Fibroblast of skin of back (primary cell): ENCODE results near the gene MRPL40.

Source experiments
- DNase-seq: peaks from one replicate; pipeline ENCODE4 v3.0.0-alpha.2; 2013

Gene MRPL40

GRCh38 chr22:19463491-19464469 is 31.4 kb downstream of the MRPL40 start:
- DNase-seq = peak; percentile 11

- no peak for DNase-seq
Observed at GRCh38 chr22:19464546-19464945, 32.2 kb downstream of the MRPL40 start.

GRCh38 chr22:19464975-19465374 is 32.6 kb downstream of the MRPL40 start:
- DNase-seq = no peak

- no peak for DNase-seq
Observed at GRCh38 chr22:19466126-19466716, 33.9 kb downstream of the MRPL40 start.

- no peak for DNase-seq
Observed at GRCh38 chr22:19466848-19467752, 34.8 kb downstream of the MRPL40 start.

- no peak for DNase-seq
Observed at GRCh38 chr22:19467912-19468311, 35.6 kb downstream of the MRPL40 start.

- DNase-seq = no peak
Observed at GRCh38 chr22:19469421-19469820, 37.1 kb downstream of the MRPL40 start.

GRCh38 chr22:19470010-19470409 is 37.7 kb downstream of the MRPL40 start:
- DNase-seq = no peak

GRCh38 chr22:19471572-19471971 is 39.2 kb downstream of the MRPL40 start:
- DNase-seq = no peak

GRCh38 chr22:19472233-19472632 is 39.9 kb downstream of the MRPL40 start:
- DNase-seq = no peak

GRCh38 chr22:19473578-19473977 is 41.2 kb downstream of the MRPL40 start:
- no peak for DNase-seq

- DNase-seq = no peak
Observed at GRCh38 chr22:19476023-19476422, 43.7 kb downstream of the MRPL40 start.

- DNase-seq = peak; percentile 9
Observed at GRCh38 chr22:19477321-19478044, 45.1 kb downstream of the MRPL40 start.

GRCh38 chr22:19478045-19478900 is 45.9 kb downstream of the MRPL40 start:
- peak; percentile 6 for DNase-seq

- DNase-seq = peak; percentile 77
Observed at GRCh38 chr22:19478901-19479354, 46.6 kb downstream of the MRPL40 start, which contains the start of gene UFD1. UFD1 (minus strand) TSS chr22:19479193; CDS start chr22:19479085, 108 bp downstream.

GRCh38 chr22:19479355-19480172 is 47.2 kb downstream of the MRPL40 start, which contains the start of gene CDC45:
CDC45 (plus strand) TSS chr22:19479920; CDS start chr22:19479969, 49 bp downstream.
- DNase-seq = peak; percentile 99

- DNase-seq = no peak
Observed at GRCh38 chr22:19480173-19480568, 47.8 kb downstream of the MRPL40 start.

GRCh38 chr22:19480789-19481188 is 48.4 kb downstream of the MRPL40 start:
- no peak for DNase-seq

- no peak for DNase-seq
Observed at GRCh38 chr22:19482297-19482696, 50.0 kb downstream of the MRPL40 start.
